Natural killer cell (primary cell): ENCODE data around the gene B3GNT8. TPM values are rescaled to one million over a fixed set of nuclear protein-coding genes. Genes with fewer than 3 reads are reported as not detected.
"Not testable (repeated sequence)": the region's sequence is repeated elsewhere in the genome, so short reads cannot be mapped to it uniquely, and the experiment has no call there.

ENCODE experiments used
- ATAC-seq, 3 donors: fragments of 150-1000 bp in 2 of 3; fragments of 200-7000 bp in 1 of 3; cut with Tn5 transposase; 1 replicate in 1 of 3; 2 replicates in 2 of 3; pipeline ENCODE4 v1.10.0; 2021; ENCODE audit warnings: mild to moderate bottlenecking in 2 of 3, moderate library complexity in 2 of 3
- DNase-seq, 2 donors: peaks; one replicate each; pipeline versions ENCODE4 v3.0.0 to v3.0.0-alpha.2; 2013 to 2021; ENCODE audit warnings: mixed read lengths in 1 of 2
- H3K27ac ChIP-seq: one replicate; pipeline ENCODE4 v1.5.1; 2013; ENCODE audit warnings: mild to moderate bottlenecking, low read length
- H3K27me3 ChIP-seq: one replicate; pipeline ENCODE4 v1.6.1; 2013; ENCODE audit warnings: low read length; ENCODE audit not compliant: control insufficient read depth, insufficient read depth
- H3K36me3 ChIP-seq: one replicate; pipeline ENCODE4 v1.6.1; 2013; ENCODE audit warnings: low read length; ENCODE audit not compliant: control insufficient read depth, insufficient read depth
- H3K4me1 ChIP-seq: one replicate; pipeline ENCODE4 v1.6.1; 2013; ENCODE audit warnings: low read length; ENCODE audit not compliant: control insufficient read depth, insufficient read depth
- H3K4me3 ChIP-seq: one replicate; pipeline ENCODE4 v1.5.1; 2013; ENCODE audit warnings: low read length
- H3K9me3 ChIP-seq: one replicate; pipeline ENCODE4 v1.6.1; 2013; ENCODE audit warnings: low read length; ENCODE audit not compliant: control insufficient read depth, insufficient read depth
- H3K27ac Mint-ChIP-seq, 2 donors: one replicate each; pipeline ENCODE4 v1.8.0; 2022; ENCODE audit warnings: mild to moderate bottlenecking in 2 of 2, mixed read lengths in 2 of 2, moderate library complexity in 1 of 2
- H3K27me3 Mint-ChIP-seq, 2 donors: one replicate each; pipeline ENCODE4 v1.8.0; 2022; ENCODE audit warnings: low read depth in 2 of 2, mixed read lengths in 2 of 2
- H3K36me3 Mint-ChIP-seq: one replicate; pipeline ENCODE4 v1.8.0; 2022; ENCODE audit warnings: mixed read lengths
- H3K4me1 Mint-ChIP-seq, 2 donors: one replicate each; pipeline ENCODE4 v1.8.0; 2022; ENCODE audit warnings: mixed read lengths in 2 of 2
- H3K4me3 Mint-ChIP-seq: one replicate; pipeline ENCODE4 v1.8.0; 2022; ENCODE audit warnings: mild to moderate bottlenecking, moderate library complexity, mixed read lengths
- H3K9me3 Mint-ChIP-seq, 2 donors: one replicate each; pipeline ENCODE4 v1.8.0; 2022; ENCODE audit warnings: mixed read lengths in 2 of 2
- WGBS: methylation state at CpG from one replicate; pipeline ENCODE4 v1.1.7; 2013; ENCODE audit warnings: missing lambda C conversion rate; ENCODE audit not compliant: insufficient coverage; 5-methylcytosine and 5-hydroxymethylcytosine counted together
- intact Hi-C: fragments of 100-400 bp; cut with micrococcal nuclease; formaldehyde crosslinking; loops from one replicate; pipeline ENCODE4 v1.14.2; 2022
- total RNA-seq, 4 donors: library from RNA; stranded (reverse); fragments of 120-200 nt in 1 of 4; gene quantifications; one replicate each; pipeline versions ENCODE4 v1.2.3 to v1.2.4, GENCODE V29; 2013 to 2022
- TF ChIP-seq, protein P1 (sequence below): fragments of 200-600 bp; IDR thresholded peaks from one replicate; pipeline ENCODE4 v1.8.0; 2022; ENCODE audit warnings: antibody characterized with exemption

B3GNT8 gene
- total RNA-seq, 3 donors from 2014 or later (not counting 1 experiment from before 2014, with no cell fraction given), result 1.5 to 2.5 (median 2.1) TPM

DNA sequence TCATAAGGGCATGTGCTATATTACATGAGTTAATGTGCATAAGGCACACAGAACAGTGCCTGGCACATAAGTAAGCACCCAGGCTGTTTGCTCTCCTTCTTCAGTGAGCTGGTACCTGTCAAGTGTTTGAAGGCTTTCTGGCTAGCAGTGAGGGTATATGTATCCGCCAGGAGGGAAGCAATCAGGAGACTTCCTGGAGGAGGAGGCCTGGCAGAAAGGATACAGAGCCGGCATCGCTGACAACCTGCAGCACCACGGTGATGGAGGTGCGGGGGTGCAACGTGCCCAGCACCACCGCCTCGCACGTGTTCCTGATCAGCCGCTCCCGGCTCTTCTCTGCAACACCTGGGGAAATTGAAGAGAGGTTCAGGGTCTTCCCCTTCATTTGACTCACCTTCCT, 35.6 kb downstream of the B3GNT8 start:
- no peak overlapping the region for H3K27ac Mint-ChIP-seq
- DNase-seq (no peak), ATAC-seq (no peak)
- H3K27me3 ChIP-seq, result no peaks in the 10 kb centered on the region
- peaks cover 8% of the 10 kb centered on the region for H3K4me1 ChIP-seq
- H3K27ac ChIP-seq, result no peak overlapping the region
- H3K9me3 Mint-ChIP-seq, result no peaks in the 10 kb centered on the region
- H3K27me3 Mint-ChIP-seq, result no peaks in the 10 kb centered on the region
- H3K4me3 Mint-ChIP-seq, result no peak overlapping the region
- TF ChIP-seq, protein P1, sequence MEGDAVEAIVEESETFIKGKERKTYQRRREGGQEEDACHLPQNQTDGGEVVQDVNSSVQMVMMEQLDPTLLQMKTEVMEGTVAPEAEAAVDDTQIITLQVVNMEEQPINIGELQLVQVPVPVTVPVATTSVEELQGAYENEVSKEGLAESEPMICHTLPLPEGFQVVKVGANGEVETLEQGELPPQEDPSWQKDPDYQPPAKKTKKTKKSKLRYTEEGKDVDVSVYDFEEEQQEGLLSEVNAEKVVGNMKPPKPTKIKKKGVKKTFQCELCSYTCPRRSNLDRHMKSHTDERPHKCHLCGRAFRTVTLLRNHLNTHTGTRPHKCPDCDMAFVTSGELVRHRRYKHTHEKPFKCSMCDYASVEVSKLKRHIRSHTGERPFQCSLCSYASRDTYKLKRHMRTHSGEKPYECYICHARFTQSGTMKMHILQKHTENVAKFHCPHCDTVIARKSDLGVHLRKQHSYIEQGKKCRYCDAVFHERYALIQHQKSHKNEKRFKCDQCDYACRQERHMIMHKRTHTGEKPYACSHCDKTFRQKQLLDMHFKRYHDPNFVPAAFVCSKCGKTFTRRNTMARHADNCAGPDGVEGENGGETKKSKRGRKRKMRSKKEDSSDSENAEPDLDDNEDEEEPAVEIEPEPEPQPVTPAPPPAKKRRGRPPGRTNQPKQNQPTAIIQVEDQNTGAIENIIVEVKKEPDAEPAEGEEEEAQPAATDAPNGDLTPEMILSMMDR, result no peak
- intact Hi-C loops, result no loop called here
- no peak overlapping the region for H3K4me3 ChIP-seq
- H3K36me3 Mint-ChIP-seq, result no peaks in the 10 kb centered on the region
- no peaks in the 10 kb centered on the region for H3K9me3 ChIP-seq
- peaks cover 12 to 13% of the 10 kb centered on the region in 2 donors for H3K4me1 Mint-ChIP-seq
- WGBS, result 90% methylated on average over 11 of the region's 11 CpGs
- H3K36me3 ChIP-seq, result peaks cover 28% of the 10 kb centered on the region

DNA sequence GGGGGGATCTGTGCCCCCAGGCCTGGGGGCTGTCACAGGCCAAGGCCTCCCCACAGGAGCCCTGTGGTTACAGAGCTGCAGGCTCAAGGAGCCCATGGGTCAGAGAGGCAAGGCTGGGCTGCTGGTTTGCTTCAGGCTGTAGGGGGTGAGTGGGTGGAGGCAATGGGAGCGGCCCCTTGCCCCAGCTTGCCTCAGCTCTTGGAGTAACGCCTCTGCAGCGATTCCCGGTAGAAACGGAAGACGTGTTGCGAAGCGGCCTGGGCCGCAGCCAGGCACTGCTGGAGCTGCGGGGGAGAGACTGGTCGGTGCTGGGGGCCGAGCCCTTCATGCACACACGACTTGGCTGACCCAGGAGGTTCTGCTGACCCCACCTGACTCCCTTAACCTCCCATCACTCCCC, 40.7 kb downstream of the B3GNT8 start:
- Mint-ChIP-seq H3K36me3 (no peaks in the 10 kb centered on the region), H3K27ac (no peak overlapping the region), H3K9me3 (no peaks in the 10 kb centered on the region), H3K27me3 (no peaks in the 10 kb centered on the region), H3K4me3 (no peak overlapping the region), H3K4me1 (no peaks in the 10 kb centered on the region)
- intact Hi-C loops, result no loop called here
- 95% methylated on average over 13 of the region's 13 CpGs for WGBS
- DNase-seq (no peak), ATAC-seq (no peak)
- H3K4me1 ChIP-seq, result no peaks in the 10 kb centered on the region
- no peak overlapping the region for H3K27ac ChIP-seq
- H3K36me3 ChIP-seq, result peaks cover 23% of the 10 kb centered on the region
- TF ChIP-seq, protein P1, result no peak
- H3K9me3 ChIP-seq, result no peaks in the 10 kb centered on the region
- H3K27me3 ChIP-seq, result no peaks in the 10 kb centered on the region
- H3K4me3 ChIP-seq, result no peak overlapping the region

DNA sequence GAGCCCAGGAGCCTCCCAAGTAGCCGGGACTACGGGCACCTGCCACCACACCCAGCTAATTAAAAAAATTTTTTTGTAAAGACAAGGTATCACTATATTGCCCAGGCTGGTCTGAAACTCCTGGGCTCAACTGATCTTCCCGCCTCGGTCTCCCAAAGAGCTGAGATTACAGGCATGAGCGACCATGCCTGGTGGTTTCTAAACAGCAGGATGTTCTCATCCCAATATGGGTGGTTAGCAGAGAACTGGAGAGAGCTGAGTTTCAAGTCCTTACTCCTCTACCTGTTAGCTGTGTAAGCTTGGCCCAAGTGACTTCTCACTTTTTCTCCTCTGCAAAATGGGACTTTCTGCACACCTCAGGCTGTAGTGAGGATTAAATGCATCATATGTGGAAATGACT, 42.8 kb downstream of the B3GNT8 start:
- Histone ChIP-seq H3K27me3 (no peaks in the 10 kb centered on the region), H3K9me3 (no peaks in the 10 kb centered on the region), H3K27ac (no peak overlapping the region), H3K4me3 (no peak overlapping the region), H3K4me1 (no peaks in the 10 kb centered on the region), H3K36me3 (peaks cover 6% of the 10 kb centered on the region)
- TF ChIP-seq, protein P1, result no peak
- intact Hi-C loops, result no loop called here
- Mint-ChIP-seq H3K27me3 (no peaks in the 10 kb centered on the region), H3K4me3 (no peak overlapping the region), H3K9me3 (no peaks in the 10 kb centered on the region), H3K36me3 (no peaks in the 10 kb centered on the region), H3K4me1 (no peaks in the 10 kb centered on the region), H3K27ac (no peak overlapping the region)
- no peak for DNase-seq
- ATAC-seq, result no peak
- WGBS, result 95% methylated on average over 5 of the region's 5 CpGs

- H3K27ac ChIP-seq, H3K27me3 ChIP-seq, H3K9me3 ChIP-seq, H3K4me3 ChIP-seq, H3K36me3 Mint-ChIP-seq, H3K4me1 ChIP-seq, H3K27me3 Mint-ChIP-seq, H3K4me3 Mint-ChIP-seq, H3K36me3 ChIP-seq, H3K27ac Mint-ChIP-seq, ATAC-seq, H3K9me3 Mint-ChIP-seq, intact Hi-C loops, DNase-seq: not testable (repeated sequence)
- WGBS, result 95% methylated on average over 8 of the region's 8 CpGs
- H3K4me1 Mint-ChIP-seq, result peaks cover 7 to 15% of the 10 kb centered on the region in 2 donors
Observed at GRCh38 chr19:41381536-41381935, 45.6 kb downstream of the B3GNT8 start.
